Stimulated activated CD8-positive, alpha-beta memory T cell treated with anti-CD3 and anti-CD28 coated beads, Interleukin-7, amount 100 ng/mL, for 48 hours (primary cell): ENCODE data around the gene BMPER.

Source experiments
- DNase-seq, 2 donors: peaks; one replicate each; pipeline ENCODE4 v3.0.0-alpha.2; 2020; ENCODE audit warnings: low read depth in 1 of 2; ENCODE audit errors: extremely low read depth in 1 of 2

The BMPER gene

DNA sequence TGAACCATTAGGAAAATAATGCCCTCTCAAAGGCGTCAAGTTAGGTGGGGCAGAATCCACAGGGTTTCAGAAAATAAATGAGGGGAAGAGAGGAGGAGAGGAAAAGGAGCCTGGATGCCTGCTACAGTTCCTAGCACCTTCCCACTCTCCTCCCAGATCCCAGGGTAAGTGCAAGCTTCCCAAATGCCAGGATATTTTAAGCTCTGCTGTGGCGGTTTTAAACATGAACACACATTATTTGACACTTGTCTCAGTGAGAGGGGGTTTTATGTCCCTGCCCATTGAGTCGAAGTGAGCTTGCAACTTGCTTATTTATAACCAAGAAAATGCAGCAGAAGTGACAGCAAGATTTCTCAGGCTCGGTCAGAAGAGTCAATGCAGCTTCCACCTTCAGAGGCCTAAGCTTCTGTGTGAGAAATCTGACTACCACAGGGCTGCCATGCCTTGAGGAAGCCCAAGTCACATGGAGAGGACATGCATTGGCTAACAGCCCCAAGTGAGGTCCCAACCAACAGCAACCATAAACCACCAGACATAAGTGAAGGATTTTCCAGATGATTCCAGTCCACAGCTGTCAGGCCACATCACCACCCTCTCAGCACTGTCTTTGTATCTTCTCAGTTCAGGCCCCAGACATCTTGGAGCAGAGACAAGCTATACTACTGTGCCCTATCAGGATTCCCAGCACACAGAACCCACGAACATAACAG is 17.9 kb upstream of the BMPER start:
- DNase-seq: no peak

DNA sequence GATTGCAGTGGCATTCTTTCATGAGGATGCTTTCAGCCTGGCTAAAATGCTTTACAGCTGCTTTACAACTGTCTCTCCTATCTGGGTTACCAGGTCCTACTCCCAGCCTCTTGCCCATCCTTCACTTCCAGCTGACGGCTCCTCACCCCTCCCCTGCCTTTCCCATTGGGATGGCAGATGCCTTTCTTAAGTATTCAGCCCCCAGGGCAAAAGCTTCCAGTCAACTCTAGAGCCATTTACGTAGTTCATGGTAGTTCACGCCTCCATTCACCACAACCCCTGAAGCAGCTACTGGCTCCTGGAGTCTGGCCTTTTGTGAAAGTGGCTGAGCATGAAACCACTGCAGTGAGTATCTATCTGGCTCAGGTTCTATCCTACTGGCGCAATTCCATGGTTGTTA is 17.2 kb upstream of the BMPER start:
- no peak for DNase-seq

DNA sequence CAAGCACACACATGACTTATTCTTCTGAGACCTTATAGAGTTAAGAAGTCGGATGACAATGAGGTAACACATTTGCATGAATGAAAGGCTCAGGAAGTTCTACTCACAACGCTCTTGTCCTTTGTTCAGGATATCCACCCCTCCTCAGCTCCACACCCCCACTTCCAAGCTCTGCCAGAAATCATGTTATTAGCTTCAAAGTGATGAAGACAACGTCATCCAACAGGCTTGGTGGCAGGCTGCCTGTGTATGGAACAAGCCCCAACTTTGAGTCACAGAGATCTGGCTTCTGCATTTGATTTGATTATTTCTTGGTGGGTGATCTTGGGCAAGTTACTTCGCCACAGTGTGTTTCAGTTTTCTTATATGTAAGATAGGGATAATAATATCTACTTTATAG is 12.4 kb upstream of the BMPER start:
- DNase-seq: no peak

DNA sequence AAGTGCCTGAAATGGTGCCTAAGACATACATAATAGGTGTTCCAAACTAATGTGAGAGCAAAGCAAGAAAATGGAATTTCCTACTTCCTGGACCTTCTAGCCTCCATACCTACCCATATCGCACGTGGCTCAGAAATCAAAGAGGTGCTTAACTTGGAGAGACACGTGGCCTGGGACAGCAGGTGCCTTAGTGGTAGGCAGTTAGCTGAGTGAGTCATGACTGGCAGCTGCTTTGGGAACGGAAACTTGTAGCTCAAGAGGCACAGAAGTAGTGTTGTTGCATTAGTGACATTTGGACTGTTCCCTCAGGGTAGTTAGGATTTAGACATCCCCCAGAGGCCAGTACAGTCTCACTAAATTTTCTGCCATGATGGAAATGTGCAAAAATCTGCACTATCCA is 12.0 kb upstream of the BMPER start:
- no peak for DNase-seq

DNA sequence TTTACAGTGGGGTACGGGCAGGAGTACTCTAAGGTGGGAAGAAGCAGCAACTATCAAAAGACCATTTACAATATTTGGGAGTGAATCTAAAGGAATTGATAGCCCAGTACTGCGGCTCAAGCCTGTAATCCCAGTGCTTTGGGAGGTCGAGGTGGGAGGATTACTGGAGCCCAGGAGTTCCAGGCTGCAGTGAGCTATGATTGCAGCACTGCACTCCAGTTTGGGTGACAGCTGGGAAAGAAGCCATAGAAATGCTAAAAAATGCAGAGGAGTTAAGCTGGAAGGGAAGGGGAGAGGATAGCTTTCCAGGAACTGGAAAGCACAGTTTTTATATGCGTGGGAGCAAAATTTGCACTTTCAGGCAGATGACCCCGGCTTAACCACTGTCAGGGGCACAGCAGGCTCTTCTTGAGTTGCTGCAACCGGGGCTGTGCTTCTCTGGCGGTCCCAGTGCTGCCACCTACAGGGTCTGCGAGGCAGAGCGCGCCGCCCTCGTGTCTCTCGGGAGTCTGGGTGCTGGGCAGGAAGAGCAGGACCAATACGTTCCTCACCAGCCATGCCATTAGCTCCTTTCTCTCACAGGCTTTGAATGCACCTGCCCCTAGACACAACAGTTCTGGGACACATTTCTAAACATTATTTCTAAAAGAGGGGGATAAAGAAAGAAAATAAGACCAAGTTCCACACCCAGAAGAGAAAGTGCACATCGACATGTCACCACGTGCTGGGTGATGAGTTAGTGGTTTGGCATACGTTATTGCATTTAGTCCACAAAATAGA is 10.1 kb upstream of the BMPER start:
- DNase-seq: peak; percentile 52 to 55

DNA sequence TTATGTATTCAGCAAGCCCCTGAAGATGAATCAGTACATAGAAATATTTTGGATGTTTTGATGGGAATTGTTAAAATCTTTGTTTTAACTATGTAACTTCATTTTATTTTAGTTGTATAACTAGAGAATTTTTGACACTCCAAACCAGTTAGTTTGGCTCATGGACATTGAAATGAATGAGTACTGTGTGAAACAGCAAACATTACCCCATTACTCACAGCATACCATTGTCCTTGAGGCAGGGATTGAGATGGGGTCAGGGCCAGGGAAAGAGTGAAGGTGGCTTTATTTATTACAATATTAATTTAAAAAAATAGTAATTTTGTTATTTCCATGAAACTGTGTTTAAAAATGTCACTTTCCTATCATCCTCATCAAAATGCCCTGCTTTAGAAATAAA is 4.8 kb upstream of the BMPER start:
- DNase-seq: no peak

DNA sequence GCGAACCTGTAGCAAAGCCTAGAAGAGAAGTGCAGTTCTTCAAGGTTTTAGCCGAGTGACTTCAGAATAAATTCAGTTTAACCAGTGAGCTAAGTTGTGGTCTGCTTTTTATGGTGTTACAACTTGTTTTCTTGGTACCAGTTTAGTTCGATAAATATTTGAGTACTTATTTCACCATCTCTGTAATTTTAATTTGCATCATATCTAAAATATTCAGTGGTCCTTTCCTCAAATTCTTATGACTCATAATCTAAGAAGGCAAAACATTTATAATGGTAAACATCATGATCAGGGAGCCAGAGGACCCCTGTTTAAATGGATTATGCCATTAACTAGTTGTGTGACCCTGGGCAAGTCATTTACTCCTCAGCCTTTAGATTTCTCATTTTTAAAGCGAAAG is 4.1 kb upstream of the BMPER start:
- DNase-seq: no peak

DNA sequence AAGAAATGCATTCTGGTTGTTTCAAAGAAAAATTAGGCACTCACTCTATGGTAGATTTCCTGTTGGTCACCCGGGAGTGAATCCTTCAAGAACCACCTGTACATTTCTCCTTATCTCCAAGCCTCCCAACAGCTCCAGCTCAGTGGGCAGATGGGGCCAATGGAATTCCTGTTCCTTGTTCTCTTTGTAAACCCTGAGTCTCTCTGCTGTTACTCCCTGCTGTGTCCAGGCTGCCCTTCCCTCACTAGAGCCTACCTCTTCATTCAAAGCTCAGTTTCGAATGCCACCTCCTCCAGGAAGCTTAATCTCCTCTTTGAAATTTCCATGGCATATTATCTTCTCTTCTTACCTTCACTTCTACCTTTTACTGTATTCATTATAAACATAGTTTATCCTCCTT is 3.5 kb upstream of the BMPER start:
- no peak for DNase-seq

DNA sequence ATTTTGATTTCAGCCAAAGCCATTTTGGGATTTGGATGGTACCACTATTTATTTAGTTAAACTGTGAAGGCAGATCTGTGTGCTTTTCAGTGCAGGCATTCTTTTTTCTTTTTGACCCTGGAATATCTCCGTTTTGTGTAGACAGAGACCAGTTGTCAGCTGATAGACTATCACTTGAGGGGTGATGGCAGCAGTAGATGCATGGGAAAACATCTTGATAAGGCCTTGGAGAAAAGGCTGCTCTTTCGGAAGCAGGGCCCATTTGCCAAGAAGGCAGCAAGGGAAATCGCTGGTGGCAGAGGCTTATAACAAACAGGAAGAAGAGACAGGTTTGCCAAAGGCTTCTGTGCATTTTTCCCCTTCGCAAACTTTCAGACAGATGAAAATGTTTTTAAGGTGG is 2.6 kb upstream of the BMPER start:
- DNase-seq: no peak

DNA sequence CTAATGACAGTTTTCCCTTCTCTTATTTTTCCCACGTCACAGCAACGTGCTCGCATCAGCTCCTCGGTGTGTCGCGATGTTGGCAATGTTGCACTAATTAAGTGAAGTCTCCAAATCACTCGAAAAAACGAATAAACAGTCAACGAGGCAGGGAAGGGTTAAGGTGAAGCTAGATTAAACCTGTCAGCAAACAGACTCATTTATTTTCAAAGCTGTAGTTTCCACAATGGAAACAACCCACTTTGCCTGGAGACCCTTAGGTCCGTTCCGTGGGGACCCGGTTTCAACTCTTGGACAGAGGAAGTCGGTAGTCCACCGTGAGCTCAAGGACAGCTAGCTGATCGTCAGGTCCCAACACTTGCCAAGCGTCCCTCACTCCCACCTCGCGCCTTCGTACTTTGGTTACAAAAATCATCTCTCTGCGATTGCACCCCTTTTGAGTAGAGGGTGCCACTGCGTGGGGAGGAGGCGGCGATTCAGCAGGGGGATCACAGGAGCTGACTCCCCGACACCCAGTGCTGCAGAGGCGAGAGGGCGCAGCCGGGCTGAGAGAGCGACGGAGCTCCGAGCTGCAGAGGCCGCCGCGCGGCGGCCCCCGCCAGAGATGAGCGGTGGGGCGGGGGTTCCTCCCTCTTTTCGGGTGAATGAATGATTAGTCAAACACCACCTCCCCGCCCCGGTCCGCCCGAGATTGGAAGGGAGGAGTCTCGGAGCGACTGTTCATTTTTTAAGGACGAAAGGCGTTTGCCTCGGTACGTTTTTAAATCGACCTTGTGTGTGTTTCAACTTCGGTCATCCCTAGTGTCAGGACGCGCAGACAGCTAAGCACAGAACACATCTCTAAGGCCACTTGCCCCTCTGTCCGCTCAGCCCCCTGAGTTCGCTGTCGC is 1.3 kb upstream of the BMPER start:
- DNase-seq: no peak

DNA sequence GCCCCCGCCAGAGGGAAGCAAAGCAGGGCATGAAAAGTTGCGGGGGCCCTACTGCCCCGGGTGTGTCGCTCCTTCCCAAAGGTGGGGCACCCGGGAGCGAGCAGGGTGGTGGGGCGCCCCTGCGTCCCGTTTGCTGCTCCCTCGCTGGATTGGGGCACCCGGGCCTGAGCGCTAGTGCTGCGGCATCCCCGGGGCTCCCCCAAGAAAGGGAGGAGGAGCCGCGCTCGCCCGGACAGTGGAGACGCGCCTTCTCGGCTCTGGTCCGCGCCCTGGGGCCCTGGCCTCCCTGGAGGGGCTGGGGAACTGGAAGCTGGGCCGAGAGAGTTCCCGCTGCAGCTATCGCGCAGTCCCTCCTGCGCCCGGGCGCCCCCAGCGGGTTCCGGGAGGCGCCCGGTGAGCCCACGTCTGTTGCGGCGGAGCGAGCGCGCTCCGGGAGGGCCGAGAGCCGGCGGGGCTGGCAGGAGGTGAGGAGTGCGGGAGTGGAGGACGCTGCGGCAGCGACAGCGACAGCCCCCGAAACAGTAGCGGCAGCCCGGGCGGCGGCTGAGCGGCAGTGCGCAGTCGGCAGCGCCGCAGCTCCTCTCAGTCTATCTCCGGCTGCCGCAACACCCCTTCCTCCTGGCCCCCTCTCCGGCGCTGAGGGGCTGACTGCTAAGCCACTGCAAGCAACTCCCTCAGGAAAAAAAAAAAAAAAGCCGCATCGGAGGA is 504 bp upstream of the BMPER start:
- no peak for DNase-seq

DNA sequence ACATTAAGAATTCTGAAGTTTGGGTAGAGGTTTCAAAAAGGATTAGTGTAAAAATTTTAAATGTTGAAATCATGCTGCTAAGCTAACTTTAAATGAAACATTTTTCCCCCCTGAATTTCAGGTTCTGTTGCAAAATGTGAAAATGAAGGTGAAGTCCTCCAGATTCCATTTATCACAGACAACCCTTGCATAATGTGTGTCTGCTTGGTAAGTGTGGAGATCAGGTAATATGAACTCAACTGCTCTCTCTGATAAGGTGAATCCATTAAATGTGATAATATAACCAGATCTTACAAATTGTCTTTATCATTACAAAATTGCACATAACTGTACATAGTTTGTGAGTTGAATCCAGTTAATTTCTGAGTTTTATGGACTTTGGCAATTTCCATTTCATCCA is 1.4 kb downstream of the BMPER start:
- no peak for DNase-seq

DNA sequence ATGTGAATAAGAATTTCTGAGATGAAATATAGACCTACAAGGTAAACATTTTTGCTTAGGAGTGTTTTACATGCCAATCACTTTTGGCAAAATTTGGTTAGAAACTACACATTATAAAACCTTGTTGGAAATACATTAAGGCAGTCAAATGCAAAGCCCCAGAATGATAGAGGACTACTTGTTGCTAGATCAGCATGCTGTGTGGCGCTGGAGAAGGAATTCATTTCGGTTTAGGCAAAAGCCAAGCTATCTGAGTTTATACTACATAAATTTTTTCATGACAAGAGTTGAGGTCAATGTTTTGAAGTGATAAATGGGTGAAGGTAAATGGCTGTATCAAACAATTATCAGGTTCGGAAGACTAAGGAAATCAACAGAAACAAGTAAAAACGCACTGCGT is 2.3 kb downstream of the BMPER start:
- no peak for DNase-seq

DNA sequence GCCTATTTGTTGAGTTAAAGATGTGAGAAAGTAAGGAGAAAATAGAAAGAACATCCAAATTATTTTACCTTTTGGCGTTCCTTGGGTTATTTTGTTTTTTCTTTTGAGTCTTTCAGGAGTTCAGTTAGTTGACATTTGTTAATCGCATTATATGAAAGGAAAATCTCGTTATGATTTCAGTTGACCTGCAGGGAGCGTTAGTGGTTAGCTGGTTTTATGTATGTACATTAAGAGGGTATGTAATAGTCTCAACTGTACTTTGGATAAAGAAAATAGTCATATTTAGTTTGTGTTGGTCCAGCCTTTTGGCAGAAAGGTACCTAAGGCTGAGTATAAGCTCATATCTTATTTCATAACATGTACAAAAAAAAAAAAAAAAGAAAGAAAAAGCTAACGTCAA is 4.0 kb downstream of the BMPER start:
- DNase-seq: no peak

DNA sequence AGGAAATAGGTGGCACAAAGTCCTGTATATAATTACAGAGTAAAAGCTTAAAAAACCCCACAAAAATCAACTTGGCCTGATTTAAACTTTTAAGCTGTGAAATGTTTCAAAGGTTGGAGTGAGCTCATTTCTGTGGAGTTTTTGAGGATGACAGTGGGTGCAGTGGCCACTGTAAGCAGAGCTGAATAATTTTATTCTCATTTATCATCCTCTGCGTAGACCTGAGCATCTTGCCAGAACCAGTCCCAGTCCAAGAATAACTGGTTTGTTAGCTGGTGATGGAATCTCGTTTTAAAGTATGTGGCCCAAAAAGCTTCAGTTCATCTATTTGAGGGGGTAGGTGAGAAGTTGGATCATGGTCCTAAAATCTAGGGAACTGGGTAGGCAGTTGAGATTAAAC is 4.4 kb downstream of the BMPER start:
- no peak for DNase-seq

DNA sequence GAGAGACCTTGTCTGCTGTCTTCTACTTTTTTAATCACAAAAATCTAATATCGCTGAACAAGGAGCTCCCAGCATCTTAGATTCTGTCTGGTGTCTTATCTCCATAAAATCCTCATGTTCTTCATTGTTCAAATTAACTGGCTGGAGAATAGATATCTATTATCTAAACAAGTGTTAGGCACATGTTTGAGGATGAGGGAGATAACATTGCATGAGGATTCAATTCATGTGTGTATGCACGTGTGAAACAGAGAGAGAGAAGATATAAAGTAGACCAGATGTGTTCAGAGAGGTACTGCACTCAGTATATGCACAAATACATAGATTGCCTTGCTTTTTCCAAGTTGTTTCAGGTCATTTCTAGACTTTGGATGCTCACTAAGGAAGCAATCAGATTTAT is 5.4 kb downstream of the BMPER start:
- no peak for DNase-seq

DNA sequence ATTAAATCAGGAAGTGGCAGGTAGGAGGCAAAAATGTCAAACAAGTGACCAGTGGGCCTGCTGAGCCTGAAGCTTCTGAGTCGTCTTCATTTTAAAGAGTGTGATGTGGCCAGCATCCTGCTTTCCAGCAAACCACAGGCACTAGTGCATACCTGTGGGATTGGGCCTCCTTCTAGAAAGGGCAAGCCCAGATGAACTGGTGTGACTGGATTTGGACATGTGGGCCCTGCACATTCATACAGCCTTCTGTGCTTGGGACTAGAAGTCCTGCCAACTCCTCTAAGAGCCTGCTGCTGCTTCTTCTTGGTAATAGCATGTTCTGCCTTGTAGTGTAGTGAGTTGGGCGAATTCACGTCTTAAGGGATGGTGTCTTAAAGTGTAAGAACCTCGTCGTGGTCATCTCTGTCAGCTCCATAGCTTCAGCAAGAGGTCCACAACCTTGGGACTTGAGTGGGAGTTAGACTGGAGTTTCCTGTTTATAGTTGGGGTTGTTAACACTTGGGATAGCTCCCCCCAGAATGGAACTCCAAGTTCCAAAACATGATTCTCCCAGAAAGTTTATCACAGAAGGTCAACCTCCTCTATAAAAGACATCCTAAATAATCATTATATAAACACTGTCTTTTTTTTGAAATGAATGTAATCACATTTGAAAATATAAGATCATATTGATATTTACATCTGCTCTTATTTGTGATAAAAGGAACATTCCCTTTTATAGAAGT is 11.2 kb downstream of the BMPER start:
- DNase-seq: no peak

DNA sequence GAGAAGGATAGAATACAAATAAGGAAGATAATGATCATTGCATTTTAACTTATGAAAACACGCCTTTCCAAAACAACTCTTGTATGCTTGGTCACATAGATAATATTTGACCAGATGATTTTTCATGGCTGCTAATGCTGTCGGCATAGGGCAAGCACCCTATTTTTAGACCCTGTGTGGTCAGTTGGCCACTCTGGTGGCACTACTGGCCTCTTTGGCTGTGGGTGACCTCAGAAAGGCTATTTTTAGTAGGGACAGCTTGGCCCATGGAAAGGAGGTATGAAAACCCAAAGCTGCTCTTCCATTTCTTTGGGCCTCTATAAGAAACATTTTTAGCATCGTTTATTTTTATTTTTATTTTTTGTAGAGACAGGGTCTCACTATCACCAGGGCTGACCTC is 12.3 kb downstream of the BMPER start:
- no peak for DNase-seq

DNA sequence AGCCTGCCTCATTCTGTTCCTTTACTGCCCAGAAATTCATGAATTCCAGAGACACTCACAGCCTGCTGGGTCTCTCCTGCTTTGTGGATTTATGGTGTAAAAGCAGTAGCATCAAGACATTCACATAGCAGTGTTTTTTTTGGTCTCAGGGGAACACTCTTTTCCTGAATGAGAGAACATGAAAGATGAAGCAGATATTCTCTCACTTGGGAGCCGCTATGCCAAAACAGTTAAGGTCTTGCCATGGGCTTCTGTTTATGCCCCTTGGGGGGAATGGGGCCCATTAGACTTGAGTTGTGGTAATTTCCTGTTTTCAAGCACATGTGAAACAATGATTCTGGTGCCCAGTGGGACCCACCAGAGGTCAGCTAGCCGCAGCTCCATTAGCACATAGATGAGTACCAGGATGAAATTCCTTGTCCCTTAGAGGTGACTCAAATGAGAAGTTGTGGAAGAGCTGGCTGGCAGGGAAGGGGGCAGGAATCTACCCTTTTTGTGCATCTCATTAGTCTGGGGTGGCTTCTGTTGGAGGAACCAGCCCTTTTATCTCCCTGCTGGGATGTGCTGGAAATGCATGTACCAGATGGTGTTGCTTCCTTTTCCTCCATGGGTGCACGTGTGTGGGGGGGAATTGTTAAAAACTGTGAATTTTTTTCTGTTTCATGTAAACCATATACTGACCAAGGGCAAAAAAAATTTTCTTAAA is 13.3 kb downstream of the BMPER start:
- DNase-seq: no peak

DNA sequence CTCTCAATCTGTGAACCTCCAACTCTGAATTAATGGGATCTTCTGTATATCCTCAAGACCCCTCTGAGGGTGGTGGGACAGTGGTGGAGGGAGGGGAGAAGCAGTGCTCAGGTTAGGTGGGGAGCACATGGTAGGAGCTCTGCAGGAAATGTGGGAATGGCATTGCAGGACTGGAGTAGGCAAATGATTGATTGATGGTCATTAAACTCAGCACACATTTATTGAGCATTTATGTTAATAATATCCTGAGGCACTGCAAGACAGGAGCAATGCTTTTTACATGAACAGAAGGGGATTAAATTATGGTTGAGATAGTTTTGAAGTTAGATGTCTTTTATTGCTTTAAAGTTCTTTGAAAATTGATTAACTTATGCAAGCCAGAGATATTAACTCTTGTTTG is 14.1 kb downstream of the BMPER start:
- DNase-seq: no peak
